B cell (primary cell): ENCODE results near the gene SNTA1.

ENCODE experiments used
- CTCF ChIP-seq: fragments of 200-600 bp; IDR thresholded peaks from one replicate; pipeline ENCODE4 v1.8.0; 2022; ENCODE audit warnings: antibody characterized with exemption, mild to moderate bottlenecking
- EZH2 ChIP-seq: IDR thresholded peaks from 2 replicates; pipeline ENCODE4 v1.6.1; 2012; ENCODE audit warnings: borderline replicate concordance, low read depth, mild to moderate bottlenecking, moderate library complexity, low read length; ENCODE audit not compliant: insufficient read depth, poor library complexity, severe bottlenecking

GRCh38 chr20:33407251-33407650 is 36.3 kb downstream of the SNTA1 start:
- TF ChIP-seq CTCF (no peak), EZH2 (no peak)
